Epidermal melanocyte (primary cell): ENCODE measurements around the gene ACTR3C.

Experiments used
- DNase-seq: peaks from one replicate; pipeline ENCODE4 v3.0.0; 2011; ENCODE audit warnings: low spot score; ENCODE audit not compliant: insufficient read length

The ACTR3C gene

GRCh38 chr7:150359622-150360362 is 36.4 kb upstream of the ACTR3C start:
- no peak for DNase-seq

DNA sequence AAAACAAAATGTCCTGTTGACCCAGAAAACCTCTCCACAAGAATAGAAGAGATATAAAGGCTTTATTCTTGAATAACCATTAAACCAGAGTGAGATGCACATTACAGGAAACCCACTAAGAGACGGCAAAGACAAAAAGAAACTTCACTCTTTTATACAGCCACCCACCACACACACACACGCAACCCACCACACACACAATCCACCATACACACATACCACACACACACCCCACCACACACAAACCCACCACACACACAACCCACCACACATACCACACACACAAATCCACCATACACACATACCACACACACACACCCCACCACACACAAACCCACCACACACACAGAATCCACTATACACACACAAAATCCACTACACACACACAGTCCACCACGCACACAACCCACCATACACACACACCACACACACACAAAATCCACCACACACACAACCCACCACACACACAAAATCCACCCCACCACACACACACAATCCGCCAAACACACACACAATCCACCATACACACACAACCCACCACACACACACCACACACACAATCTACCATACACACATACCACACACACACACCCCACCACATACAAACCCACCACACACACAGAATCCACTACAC is 35.8 kb upstream of the ACTR3C start:
- no peak for DNase-seq

GRCh38 chr7:150358433-150358832 is 35.1 kb upstream of the ACTR3C start:
- DNase-seq = no peak

DNA sequence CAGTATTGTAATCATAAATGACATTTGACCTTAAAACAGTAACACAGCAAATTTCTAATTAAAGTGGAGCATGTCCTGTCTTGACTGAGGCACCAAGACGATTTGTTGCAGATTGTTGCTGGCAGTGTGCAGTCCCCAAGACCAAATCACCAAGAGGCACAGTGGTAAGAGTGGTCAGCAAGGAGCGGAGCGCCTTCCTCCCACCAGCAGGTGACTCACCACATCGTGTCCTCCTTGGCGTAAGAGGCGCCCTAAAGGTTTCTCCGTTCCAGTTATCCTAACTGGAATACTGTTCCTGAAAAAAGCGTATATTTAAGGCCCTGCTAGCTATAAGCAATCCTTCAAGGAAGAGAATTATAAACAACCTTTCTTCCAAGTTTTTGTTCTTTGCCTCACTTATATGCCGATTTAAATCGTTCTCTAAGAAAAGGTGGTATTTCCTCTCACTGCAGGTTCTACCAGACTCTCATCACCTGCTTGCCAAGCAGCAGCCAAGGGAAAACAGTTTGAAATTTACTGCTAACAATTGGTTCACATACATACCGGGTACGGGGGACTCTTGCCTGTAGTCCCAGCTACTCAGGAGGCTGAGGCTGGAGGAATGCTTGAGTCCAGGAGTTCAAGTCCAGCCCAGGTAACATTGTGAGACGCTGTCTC is 34.6 kb upstream of the ACTR3C start:
- DNase-seq = no peak

DNA sequence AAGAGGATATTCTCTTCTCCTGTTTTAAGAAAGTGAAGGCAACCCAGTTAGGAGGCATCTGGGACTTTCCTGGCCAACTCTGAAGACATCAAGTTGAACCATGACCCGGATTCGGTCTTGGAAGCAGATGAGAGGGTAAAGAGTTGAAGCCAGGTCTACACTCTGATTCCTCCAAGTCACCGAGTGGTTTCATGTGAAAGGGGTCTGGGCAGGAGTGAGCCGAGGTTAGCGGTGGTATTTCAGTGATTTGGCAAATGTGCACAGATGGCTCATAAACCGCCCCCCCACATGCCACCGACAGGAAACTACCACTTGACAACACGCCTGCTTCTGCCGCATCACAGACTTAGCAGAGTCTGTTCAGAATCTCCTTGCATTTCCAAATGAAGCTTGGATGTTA is 33.9 kb upstream of the ACTR3C start:
- no peak for DNase-seq

DNA sequence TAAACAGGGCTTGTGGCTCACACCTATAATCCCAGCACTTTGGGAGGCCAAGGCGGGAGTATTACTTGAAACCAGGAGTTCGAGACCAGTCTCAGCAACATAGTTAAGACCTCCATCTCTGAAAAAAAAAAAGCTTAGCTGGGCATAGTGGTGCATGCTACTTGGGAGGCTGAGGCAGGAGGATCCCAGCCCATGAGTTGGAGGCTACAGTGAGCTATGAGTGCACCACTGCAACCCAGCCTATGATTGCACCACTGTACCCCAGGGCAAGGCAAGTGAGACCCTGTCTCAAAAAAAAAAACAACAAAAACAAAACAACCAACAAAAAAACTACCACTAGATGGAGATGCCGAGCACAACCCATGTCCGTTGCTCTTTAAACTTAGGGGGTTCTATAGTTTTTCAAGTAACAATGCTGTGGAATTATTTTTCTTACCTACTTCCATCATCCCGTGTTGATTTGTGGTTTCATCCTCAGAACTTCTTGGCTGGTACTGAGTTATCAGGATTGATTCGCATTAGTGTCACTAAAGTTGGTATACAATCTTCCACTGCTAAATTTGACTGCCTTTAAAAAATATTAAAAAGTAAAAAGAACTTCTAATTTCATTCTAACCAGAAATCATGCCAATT is 33.0 kb upstream of the ACTR3C start:
- DNase-seq = no peak

DNA sequence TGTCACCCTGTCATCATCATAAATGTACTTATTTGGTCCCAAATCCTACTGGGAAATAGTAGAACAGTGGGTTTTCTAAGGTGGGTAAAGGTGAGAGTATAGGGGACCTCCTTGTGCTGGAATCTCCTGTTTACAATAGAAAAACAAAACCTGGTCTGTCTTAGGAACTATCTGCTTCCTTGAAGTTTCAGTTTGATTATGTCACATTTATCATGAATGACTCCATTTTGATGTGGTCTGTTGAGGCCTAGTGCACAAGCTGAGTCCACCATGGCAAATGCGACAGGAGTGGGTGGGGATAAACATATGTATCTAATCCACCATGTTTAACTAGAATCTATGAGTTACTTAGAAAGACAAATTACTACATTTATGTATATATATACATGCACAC is 32.3 kb upstream of the ACTR3C start:
- no peak for DNase-seq

DNA sequence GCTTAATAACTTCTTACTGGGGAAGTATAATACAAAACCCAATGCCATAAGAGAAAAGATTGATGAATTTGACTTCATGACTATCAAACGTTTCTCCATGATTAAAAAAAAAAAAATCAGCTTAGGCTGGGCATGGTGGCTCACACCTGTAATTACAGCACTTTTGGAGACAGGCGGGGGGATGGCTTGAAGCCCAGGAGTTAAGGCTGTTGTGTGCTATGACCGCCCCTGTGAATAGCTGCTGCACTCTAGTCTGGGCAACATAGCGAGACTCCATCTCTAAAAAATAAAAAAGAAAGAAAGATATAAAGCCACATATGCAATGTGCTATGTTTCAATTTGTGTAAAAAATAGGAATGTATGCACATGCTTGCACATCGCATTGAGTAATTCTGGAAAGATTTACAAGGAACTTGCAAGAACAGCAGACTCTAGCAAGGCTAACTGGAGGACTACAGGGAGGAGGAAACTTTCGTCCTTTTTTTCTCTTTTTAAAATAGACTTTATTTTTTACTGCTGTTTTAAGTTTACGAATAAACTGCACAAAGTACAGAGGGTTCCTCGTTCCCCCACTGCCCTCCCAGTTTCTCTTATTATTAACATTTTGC is 28.3 kb upstream of the ACTR3C start:
- DNase-seq = no peak

GRCh38 chr7:150346922-150347321 is 23.6 kb upstream of the ACTR3C start:
- no peak for DNase-seq

DNA sequence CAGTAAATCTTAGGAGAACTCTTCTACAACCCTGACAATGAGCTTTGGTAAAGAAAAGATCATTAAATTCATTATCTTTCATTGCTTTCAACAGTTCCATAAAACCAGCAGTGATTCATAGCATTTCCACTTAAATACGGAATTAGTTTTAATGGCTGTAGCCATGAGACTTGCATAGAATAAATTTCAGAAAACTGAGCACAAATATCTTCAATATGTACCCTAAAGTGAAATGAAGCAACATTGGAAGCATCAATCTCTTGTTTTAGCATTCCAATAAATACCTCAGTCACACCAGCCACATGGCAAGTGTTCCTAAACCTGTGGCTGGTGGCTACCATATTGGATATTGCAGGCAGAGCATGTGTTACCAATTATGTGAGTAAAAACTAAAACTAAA is 21.7 kb upstream of the ACTR3C start:
- no peak for DNase-seq

DNA sequence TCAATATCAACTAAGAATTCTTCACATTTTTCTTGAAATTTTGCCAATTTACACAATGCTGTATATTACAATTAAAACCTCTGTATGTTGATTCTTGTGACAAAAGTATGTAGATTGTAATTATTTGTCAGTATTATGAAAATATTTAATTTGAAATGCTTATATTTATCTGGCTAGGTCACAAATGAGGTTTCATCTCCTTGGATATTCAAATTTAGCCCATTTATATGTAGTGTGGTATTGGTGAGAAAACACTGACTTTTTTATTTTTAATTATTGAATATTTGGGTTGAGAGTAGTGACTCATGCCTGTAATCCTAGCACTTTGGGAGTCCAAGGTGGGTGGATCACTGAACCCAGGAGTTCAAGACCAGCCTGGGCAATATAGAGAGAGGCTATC is 21.0 kb upstream of the ACTR3C start:
- no peak for DNase-seq

DNA sequence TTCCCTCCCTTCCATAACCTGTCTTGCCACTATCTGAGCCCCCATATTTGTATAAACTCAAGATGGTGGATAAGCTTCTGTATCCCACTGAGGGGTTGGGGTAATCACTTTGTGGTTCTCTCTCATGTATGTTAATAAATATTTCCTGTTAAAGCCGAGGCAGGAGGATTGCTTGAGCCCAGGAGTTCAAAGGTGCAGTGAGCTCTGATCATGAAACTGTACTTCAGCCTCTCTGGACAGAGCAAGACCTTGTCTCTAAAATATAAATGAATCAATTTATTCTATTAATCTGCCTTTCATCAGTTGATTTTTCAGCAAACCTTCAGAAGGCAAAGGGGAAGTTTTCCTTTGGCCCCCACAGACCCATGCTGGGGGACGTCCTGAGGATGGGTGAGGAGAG is 19.9 kb upstream of the ACTR3C start:
- no peak for DNase-seq

- DNase-seq = no peak
These were observed 18.7 kb upstream of the ACTR3C start for GRCh38 chr7:150342121-150342408.

GRCh38 chr7:150341263-150342120 is 18.1 kb upstream of the ACTR3C start, which contains the start of gene RARRES2:
Gene RARRES2, minus strand, starts transcription at chr7:150341629. Its CDS starts 1,020 bp downstream, at chr7:150340609.
- no peak for DNase-seq

GRCh38 chr7:150340875-150341262 is 17.5 kb upstream of the ACTR3C start:
- DNase-seq = no peak

DNA sequence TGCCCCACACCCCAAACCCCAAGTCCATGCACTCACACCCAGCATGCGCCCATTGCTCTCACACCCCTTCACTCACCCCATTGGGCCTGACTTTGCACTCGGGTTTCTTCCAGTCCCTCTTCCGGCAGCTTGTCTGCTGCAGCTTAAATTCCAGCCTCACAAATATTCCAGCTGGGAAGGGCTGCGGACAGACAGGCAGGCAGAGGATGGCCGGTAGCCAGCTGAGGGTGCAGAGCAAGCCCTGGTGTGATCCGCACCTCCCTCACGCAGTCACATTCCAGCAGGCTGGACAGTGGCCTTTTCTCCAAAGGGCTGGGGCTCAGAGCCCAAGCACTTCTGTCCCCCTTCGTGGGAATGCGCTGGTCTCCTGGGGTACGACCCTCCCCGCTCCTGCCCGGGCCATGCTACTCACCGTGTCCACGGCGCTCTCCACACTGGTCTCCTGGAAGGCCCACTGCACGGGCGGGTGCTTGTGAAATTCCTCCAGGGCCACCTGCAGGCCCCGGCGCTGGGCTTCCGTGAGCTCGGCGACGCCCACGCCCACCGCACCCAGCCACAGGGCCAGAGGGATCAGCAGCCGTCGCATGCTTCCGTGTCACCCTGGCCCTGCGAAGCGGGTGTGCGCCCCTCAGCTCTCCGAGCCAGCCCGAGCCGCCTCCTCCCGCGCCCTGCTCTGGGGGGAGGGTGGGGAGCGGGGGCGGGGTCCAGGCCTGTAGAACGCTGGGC is 16.8 kb upstream of the ACTR3C start:
- DNase-seq = no peak

DNA sequence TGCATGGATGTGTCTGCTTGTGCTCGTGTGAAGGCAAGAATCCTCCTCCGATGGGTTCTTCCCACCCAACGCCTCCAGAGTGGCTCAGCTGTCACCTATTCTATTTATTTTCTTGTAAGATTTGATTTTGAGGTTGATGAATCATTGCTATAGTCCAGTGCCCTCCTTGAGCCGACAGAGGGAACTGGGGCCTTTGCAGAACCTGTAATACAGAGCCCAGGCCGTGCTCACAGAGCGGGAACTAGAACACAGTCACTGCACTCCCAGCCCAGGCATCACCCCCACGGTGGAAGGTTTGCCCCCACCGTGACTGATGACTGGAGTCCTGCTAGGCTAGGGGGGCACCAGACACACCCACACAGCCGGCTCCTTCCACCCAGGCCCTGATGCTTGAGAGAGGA is 16.1 kb upstream of the ACTR3C start:
- DNase-seq = no peak

GRCh38 chr7:150338166-150338829 is 15.0 kb upstream of the ACTR3C start:
- DNase-seq = no peak

DNA sequence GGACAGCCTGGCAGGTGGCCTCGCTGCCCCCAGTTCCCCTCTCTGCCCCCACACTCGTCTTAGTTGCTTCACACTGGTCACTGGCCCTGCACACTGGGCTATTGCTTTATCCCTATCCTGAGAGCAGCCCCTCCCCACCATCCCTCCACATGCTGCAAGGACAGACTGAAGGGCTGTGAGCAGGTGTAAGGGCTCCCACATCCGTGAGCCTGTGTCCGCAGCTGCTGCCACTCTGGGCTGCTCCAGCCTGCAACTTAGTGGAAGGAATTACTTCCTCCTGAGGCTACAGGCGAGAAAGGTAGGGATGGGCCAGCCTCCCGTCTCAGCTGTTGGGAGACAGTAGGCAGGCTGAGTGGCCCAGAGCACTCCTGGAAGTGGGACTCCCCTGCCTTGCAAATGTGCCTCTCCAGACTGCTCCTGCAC is 14.3 kb upstream of the ACTR3C start:
- DNase-seq = no peak

- DNase-seq = no peak
These were observed 13.8 kb upstream of the ACTR3C start for GRCh38 chr7:150337179-150337578.
